Tibial nerve (tissue), 4 donors: Measurements from ENCODE around the gene LYPD5. TPM values are rescaled to one million over a fixed set of nuclear protein-coding genes. Genes with fewer than 3 reads are reported as not detected.

Experiments used
- DNase-seq, 2 donors: peaks; one replicate each; pipeline ENCODE4 v3.0.0-alpha.2; 2019; ENCODE audit warnings: low spot score in 2 of 2
- H3K27ac ChIP-seq, 4 donors: fragments of 200-600 bp; sonication (generic) in 3 of 4; one replicate each; pipeline ENCODE4 v1.5.1; 2017 to 2019; ENCODE audit warnings: mild to moderate bottlenecking in 1 of 4
- H3K27me3 ChIP-seq, 2 donors: fragments of 200-600 bp; sonication (generic) in 1 of 2; one replicate each; pipeline versions ENCODE4 v1.5.1 to v1.6.0; 2017 to 2019
- H3K36me3 ChIP-seq, 3 donors: fragments of 200-600 bp; sonication (generic); one replicate each; pipeline ENCODE4 v1.5.1; 2018 to 2019
- H3K4me1 ChIP-seq, 4 donors: fragments of 200-600 bp; sonication (generic) in 3 of 4; one replicate each; pipeline ENCODE4 v1.5.1; 2017 to 2019
- H3K4me3 ChIP-seq, 4 donors: fragments of 200-600 bp; sonication (generic) in 3 of 4; one replicate each; pipeline ENCODE4 v1.5.1; 2017 to 2019; ENCODE audit warnings: mild to moderate bottlenecking in 1 of 4, moderate library complexity in 1 of 4
- H3K9me3 ChIP-seq, 4 donors: fragments of 200-600 bp; sonication (generic) in 3 of 4; one replicate each; pipeline ENCODE4 v1.5.1; 2017 to 2019
- EP300 ChIP-seq, 2 donors: sonication (generic); formaldehyde crosslinking; IDR thresholded peaks; one replicate each; pipeline ENCODE4 v1.6.1; 2017; ENCODE audit warnings: antibody characterized with exemption in 2 of 2, mild to moderate bottlenecking in 1 of 2
- POLR2A ChIP-seq, 2 donors: fragments of 450-650 bp; IDR thresholded peaks; one replicate each; pipeline ENCODE4 v1.6.1; 2017; ENCODE audit warnings: antibody characterized with exemption in 2 of 2, mild to moderate bottlenecking in 2 of 2, moderate library complexity in 2 of 2
- WGBS, 2 donors: methylation state at CpG; one replicate each; pipeline ENCODE4 v1.1.5; 2018; 5-methylcytosine and 5-hydroxymethylcytosine counted together
- total RNA-seq, 4 donors: library from RNA; depleted of rRNA; stranded (reverse); fragments of >200 nt; gene quantifications; one replicate each; pipeline ENCODE4 v1.1.0, GENCODE V29; 2016
- TF ChIP-seq, protein P1 (sequence below), 5 experiments: fragments of 200-600 bp in 3 of 5; fragments of 450-650 bp in 2 of 5; sonication (generic) in 3 of 5; IDR thresholded peaks; one replicate each; pipeline ENCODE4 v1.5.1; 2016 to 2019; ENCODE audit warnings: antibody characterized with exemption in 5 of 5, mild to moderate bottlenecking in 3 of 5, moderate library complexity in 2 of 5

LYPD5 gene
- total RNA-seq, 4 donors from 2014 or later: 0.39 to 2.1 (median 0.53) TPM

DNA sequence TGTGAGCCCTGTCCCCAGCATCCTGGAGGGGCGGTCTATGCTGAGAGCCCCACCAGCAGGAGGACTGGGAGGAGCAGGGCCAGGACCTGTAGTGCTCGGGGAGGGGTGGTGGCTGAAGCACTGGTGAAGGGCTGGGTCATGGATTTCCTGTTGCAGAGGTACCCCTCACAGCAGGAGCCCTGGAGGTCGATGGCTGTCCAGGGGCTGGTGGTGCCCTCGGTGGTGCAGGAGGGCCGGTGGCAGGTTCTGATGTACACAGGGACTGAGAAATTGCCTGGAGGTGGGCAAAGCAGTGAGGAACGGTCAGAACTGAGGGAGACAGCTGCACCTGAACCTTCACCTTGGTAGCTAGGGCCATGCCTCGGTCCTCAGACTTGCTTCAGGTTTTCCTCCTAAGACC is 4.7 kb downstream of the LYPD5 start:
- Histone ChIP-seq H3K36me3 (no peaks in the 10 kb centered on the region), H3K27me3 (peaks cover 0 to 49% of the 10 kb centered on the region in 2 donors), H3K27ac (no peak overlapping the region), H3K4me3 (no peak overlapping the region), H3K9me3 (peaks cover 0 to 4% (median 0%) of the 10 kb centered on the region in 4 donors), H3K4me1 (peaks cover 0 to 12% (median 3%) of the 10 kb centered on the region in 4 donors)
- WGBS, 2 donors: 83 to 85% methylated on average over 7 of the region's 7 CpGs
- no peak for DNase-seq
- TF ChIP-seq, protein P1, sequence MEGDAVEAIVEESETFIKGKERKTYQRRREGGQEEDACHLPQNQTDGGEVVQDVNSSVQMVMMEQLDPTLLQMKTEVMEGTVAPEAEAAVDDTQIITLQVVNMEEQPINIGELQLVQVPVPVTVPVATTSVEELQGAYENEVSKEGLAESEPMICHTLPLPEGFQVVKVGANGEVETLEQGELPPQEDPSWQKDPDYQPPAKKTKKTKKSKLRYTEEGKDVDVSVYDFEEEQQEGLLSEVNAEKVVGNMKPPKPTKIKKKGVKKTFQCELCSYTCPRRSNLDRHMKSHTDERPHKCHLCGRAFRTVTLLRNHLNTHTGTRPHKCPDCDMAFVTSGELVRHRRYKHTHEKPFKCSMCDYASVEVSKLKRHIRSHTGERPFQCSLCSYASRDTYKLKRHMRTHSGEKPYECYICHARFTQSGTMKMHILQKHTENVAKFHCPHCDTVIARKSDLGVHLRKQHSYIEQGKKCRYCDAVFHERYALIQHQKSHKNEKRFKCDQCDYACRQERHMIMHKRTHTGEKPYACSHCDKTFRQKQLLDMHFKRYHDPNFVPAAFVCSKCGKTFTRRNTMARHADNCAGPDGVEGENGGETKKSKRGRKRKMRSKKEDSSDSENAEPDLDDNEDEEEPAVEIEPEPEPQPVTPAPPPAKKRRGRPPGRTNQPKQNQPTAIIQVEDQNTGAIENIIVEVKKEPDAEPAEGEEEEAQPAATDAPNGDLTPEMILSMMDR (IDR thresholded peaks at IDR 0.05): no peak
- TF ChIP-seq POLR2A (IDR thresholded peaks at IDR 0.05): no peak
- TF ChIP-seq EP300 (IDR thresholded peaks at IDR 0.05): no peak

DNA sequence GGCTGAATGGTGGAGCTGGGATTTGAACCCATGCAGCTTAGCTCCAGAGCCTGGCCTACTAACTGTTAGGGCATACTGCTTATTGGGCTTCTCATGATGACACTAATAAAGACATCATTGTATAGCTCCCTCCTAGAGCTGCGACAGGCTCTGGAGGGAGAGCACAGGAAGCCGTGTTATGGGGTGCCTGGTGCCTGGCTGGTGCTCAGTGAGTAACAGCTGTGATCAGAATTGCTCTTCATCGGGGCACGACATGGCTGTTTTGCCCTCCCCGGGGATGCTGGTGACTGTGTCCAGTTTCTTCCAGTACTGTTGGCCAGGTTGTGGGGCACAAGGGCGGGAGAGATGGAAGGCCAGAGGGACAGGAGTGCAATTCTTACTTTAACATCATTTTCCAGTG is 5.1 kb downstream of the LYPD5 start:
- Histone ChIP-seq H3K27me3 (peaks cover 0 to 46% of the 10 kb centered on the region in 2 donors), H3K36me3 (no peaks in the 10 kb centered on the region), H3K4me1 (peaks cover 0 to 12% (median 3%) of the 10 kb centered on the region in 4 donors), H3K9me3 (peaks cover 0 to 4% (median 0%) of the 10 kb centered on the region in 4 donors), H3K4me3 (no peak overlapping the region), H3K27ac (no peak overlapping the region)
- TF ChIP-seq EP300 (IDR thresholded peaks at IDR 0.05) (no peak), POLR2A (IDR thresholded peaks at IDR 0.05) (no peak)
- TF ChIP-seq, protein P1 (IDR thresholded peaks at IDR 0.05): no peak
- WGBS, 2 donors: 42 to 57% methylated on average over 6 of the region's 6 CpGs
- DNase-seq: no peak

DNA sequence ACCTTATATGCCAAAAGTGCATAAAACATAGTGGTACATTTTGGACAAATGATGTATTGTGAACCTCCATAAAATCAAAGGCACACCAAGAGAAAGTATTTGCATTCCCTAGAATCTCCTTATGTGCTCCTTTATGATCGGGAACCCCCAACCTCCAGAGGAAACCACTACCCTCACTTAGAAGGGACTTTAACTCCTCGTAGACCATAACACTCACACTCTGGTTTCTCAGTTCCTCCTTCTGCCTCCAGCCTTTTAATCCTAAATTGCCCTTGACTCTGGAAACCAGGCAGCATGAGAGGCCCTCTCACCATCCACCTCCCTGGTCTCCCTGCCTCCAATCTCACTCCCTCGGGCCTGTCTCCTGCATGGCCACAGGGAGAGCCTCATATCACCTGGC is 11.7 kb downstream of the LYPD5 start:
- Histone ChIP-seq H3K4me3 (no peak overlapping the region), H3K9me3 (peaks cover 0 to 4% (median 0%) of the 10 kb centered on the region in 4 donors), H3K36me3 (no peaks in the 10 kb centered on the region), H3K4me1 (no peaks in the 10 kb centered on the region), H3K27ac (no peak overlapping the region), H3K27me3 (peaks cover 0 to 5% of the 10 kb centered on the region in 2 donors)
- 24 to 31% methylated on average over 3 of the region's 3 CpGs for WGBS, 2 donors
- no peak for DNase-seq
- no peak for TF ChIP-seq EP300 (IDR thresholded peaks at IDR 0.05)
- TF ChIP-seq, protein P1 (IDR thresholded peaks at IDR 0.05): no peak
- no peak for TF ChIP-seq POLR2A (IDR thresholded peaks at IDR 0.05)

DNA sequence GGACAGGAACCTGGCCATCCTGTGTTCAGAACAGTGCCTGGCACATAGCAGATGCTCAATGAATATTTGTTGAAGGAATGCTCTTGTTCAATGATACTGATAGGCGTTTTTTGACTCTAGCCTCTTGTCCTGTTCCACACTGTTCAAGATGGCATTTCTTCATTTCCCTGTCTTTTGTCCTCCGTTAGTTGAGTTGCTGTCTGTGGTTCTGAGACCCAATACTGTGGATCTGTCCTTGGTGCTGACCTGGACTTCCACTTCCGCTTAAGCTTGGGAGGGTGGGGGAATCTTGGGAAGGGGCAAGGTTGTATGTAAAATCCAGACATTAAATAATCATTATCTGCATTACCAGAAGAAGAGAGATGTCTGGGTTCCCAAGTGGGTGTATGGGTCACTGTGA is 13.2 kb downstream of the LYPD5 start:
- DNase-seq: no peak
- no peak overlapping the region for H3K4me3 ChIP-seq
- no peaks in the 10 kb centered on the region for H3K9me3 ChIP-seq
- no peak overlapping the region for H3K27ac ChIP-seq
- no peaks in the 10 kb centered on the region for H3K27me3 ChIP-seq
- H3K36me3 ChIP-seq: no peaks in the 10 kb centered on the region
- no peak for TF ChIP-seq POLR2A (IDR thresholded peaks at IDR 0.05)
- TF ChIP-seq EP300 (IDR thresholded peaks at IDR 0.05): no peak
- TF ChIP-seq, protein P1 (IDR thresholded peaks at IDR 0.05): no peak
- H3K4me1 ChIP-seq: peaks cover 0 to 13% (median 11%) of the 10 kb centered on the region in 4 donors
- WGBS, 2 donors: 5 to 8% methylated on average over 3 of the region's 3 CpGs

DNA sequence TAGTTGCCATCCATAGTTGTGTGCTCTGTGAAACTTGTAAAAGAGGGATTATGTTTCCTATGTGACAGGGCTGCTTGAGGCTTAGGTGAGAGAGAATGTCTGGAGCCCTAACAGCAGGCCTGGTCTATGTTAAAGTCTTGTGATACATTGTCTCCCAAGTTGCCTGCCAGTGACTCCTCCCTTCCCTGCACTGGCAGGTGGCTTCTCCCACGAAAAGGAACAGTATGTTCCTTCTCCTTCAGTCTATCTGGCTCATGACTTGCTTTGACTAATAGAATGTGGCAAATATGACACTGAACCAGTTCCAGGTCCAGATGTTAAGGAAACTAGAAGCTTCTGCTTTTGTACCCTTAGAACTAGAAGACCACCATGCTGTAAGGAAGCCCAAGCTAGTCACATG is 15.6 kb downstream of the LYPD5 start:
- 57 to 58% methylated on average over 1 of the region's 1 CpG for WGBS, 2 donors
- Histone ChIP-seq H3K4me1 (peaks cover 0 to 13% (median 11%) of the 10 kb centered on the region in 4 donors), H3K27me3 (no peaks in the 10 kb centered on the region), H3K36me3 (no peaks in the 10 kb centered on the region), H3K4me3 (no peak overlapping the region), H3K27ac (no peak overlapping the region), H3K9me3 (no peaks in the 10 kb centered on the region)
- no peak for TF ChIP-seq EP300 (IDR thresholded peaks at IDR 0.05)
- TF ChIP-seq POLR2A (IDR thresholded peaks at IDR 0.05): no peak
- TF ChIP-seq, protein P1 (IDR thresholded peaks at IDR 0.05): no peak
- no peak for DNase-seq
